Stimulated activated effector memory CD8-positive, alpha-beta T cell treated with anti-CD3 and anti-CD28 coated beads, Interleukin-12 subunit alpha, Interleukin-12 subunit beta, amount 100 ng/mL, for 72 hours (primary cell): ENCODE measurements around the gene KDM6A.

Source experiments
- ATAC-seq: fragments of 150-1000 bp; cut with Tn5 transposase; 2 replicates; pipeline ENCODE4 v1.10.0; 2021
- DNase-seq, 2 donors: peaks; one replicate each; pipeline ENCODE4 v3.0.0; 2021 to 2022; ENCODE audit warnings: low spot score in 2 of 2
- H3K27ac Mint-ChIP-seq: one replicate; pipeline ENCODE4 v1.8.0; 2022; ENCODE audit warnings: mild to moderate bottlenecking, mixed read lengths
- H3K36me3 Mint-ChIP-seq: one replicate; pipeline ENCODE4 v1.8.0; 2022; ENCODE audit warnings: mild to moderate bottlenecking, mixed read lengths
- H3K4me1 Mint-ChIP-seq: one replicate; pipeline ENCODE4 v1.8.0; 2022; ENCODE audit warnings: mixed read lengths
- H3K4me3 Mint-ChIP-seq: one replicate; pipeline ENCODE4 v1.8.0; 2022; ENCODE audit warnings: mild to moderate bottlenecking, mixed read lengths
- H3K9me3 Mint-ChIP-seq: one replicate; pipeline ENCODE4 v1.8.0; 2022; ENCODE audit warnings: mixed read lengths

Gene KDM6A

GRCh38 chrX:45150821-45151220 is 277.8 kb downstream of the KDM6A start:
- no peaks in the 10 kb centered on the region for H3K4me1 Mint-ChIP-seq
- H3K36me3 Mint-ChIP-seq, result no peaks in the 10 kb centered on the region
- H3K4me3 Mint-ChIP-seq, result no peak overlapping the region
- H3K27ac Mint-ChIP-seq, result no peak overlapping the region
- no peak for ATAC-seq
- no peak for DNase-seq
- no peaks in the 10 kb centered on the region for H3K9me3 Mint-ChIP-seq

GRCh38 chrX:45154033-45154360 is 281.0 kb downstream of the KDM6A start:
- Mint-ChIP-seq H3K4me3 (no peak overlapping the region), H3K9me3 (no peaks in the 10 kb centered on the region), H3K36me3 (no peaks in the 10 kb centered on the region), H3K4me1 (no peaks in the 10 kb centered on the region), H3K27ac (no peak overlapping the region)
- ATAC-seq (no peak), DNase-seq (no peak)

DNA sequence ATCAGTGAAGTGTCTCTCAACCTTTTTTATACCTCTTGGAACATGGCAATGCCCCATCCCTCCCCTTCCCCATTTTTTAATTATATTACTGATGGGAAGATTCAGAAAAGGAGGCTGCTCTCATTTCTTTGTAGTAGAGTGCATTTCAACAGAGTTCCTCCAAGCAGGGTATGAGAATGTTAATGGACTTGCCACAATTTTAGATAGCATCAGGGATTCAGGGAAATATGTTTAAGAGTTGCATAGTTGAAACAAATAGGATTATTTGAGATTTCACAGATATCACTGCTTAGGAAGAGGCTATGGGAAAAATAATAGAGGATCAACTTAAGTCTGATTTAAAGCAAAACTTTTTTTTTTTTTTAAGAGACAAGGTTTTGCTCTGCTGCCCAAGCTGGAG is 281.5 kb downstream of the KDM6A start:
- H3K27ac Mint-ChIP-seq, result no peak overlapping the region
- ATAC-seq (no peak), DNase-seq (no peak)
- H3K9me3 Mint-ChIP-seq, result no peaks in the 10 kb centered on the region
- no peaks in the 10 kb centered on the region for H3K4me1 Mint-ChIP-seq
- no peaks in the 10 kb centered on the region for H3K36me3 Mint-ChIP-seq
- H3K4me3 Mint-ChIP-seq, result no peak overlapping the region

- H3K27ac Mint-ChIP-seq, result no peak overlapping the region
- H3K36me3 Mint-ChIP-seq, result no peaks in the 10 kb centered on the region
- DNase-seq (no peak), ATAC-seq (no peak)
- H3K4me1 Mint-ChIP-seq, result no peaks in the 10 kb centered on the region
- H3K4me3 Mint-ChIP-seq, result no peak overlapping the region
- H3K9me3 Mint-ChIP-seq, result peaks cover 4% of the 10 kb centered on the region
These were observed 284.7 kb downstream of the KDM6A start for GRCh38 chrX:45157647-45158046.
